LHCN-M2 (cell line): Measurements from ENCODE around the gene SLC5A11. TPM values are rescaled to one million over a fixed set of nuclear protein-coding genes. Genes with fewer than 3 reads are reported as not detected.
"Not testable (repeated sequence)": the region's sequence is repeated elsewhere in the genome, so short reads cannot be mapped to it uniquely, and the experiment has no call there.

ENCODE experiments used
- DNase-seq: peaks from one replicate; pipeline ENCODE4 v3.0.0-alpha.2; 2012; ENCODE audit warnings: low read depth
- total RNA-seq: library from RNA; depleted of rRNA; stranded (reverse); fragments of >200 nt; gene quantifications from 2 replicates; pipeline ENCODE4 v1.2.3, GENCODE V29; 2014

Gene SLC5A11
- total RNA-seq, 1 experiment from 2014 or later, result not detected

DNA sequence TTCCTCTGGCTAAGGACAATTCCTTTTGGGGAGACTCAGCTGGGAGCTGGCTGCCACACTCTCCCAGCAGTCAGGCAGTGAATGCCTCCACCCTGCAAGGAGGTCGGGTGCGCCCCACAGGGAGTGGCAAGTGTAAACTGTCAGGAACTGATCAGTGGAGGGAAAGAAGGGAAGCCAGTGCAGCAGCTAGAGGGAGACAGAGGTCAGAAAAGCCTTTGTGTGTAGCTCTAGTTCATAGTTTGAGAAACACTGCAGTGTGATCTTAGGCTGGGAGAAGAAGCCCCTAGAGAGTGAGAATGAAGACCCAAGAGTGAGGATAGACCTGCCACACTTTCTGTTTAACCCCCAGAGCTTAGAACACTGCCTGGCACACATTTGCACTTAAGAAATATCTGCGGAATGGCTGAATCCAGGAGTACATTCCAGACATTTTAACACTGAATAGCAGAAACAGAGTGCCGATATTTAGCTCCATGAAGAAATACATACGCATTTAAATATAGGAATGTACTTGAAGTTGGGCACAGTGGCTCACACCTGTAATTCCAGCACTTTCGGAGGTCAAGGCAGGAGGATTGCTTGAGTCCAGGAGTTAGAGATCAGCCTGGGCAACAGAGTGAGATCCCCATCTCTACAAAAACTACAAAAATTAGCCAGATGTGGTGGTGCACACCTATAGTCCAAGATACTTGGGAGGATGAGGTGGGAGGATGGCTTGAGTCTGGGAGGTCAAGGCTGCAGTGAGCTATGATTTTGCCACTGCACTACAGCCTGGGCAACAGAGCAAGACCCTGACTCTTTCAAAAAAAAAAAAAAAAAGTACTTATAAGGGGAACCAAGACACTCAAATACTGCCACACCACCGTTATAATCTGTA lies 11.1 kb upstream of the SLC5A11 start:
- peak; percentile 41 for DNase-seq

DNA sequence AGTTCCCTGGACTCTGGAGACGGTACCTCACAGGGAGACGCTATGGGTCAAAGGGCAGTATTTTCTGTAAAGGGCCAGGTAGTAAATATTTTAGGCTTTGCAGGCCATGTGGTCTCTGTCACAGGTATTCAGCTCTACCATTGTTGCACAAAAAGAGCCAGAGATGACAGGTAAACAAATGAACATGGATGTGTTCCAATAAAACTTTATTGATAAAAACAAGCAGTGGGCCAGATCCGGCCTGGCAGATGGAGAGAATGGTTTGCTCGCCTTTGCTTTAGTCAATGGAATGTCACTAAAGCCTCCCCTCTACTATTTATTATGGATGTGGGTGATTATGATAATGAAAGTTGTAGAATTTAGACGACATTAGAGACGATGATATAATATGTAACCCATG lies 8.9 kb upstream of the SLC5A11 start:
- no peak for DNase-seq

DNA sequence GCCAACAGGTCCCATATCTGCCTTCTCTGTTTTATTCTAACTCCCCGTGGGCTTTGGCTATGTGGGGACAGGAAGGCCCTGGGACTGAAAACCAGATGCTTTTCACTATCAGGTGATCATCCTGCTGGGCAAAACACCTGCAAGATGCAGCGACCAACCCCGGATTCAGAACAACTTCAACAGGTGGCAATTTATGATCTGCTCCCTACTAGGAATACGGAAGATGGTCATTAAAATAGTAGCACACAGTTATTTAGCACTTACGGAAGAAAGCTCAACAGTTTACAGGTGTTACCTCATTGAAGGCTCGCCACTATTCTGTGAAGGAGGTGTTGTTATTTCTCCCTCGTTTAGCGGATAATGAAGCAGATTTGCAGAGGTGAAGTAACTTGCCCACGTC lies 7.8 kb upstream of the SLC5A11 start:
- DNase-seq, result no peak

DNA sequence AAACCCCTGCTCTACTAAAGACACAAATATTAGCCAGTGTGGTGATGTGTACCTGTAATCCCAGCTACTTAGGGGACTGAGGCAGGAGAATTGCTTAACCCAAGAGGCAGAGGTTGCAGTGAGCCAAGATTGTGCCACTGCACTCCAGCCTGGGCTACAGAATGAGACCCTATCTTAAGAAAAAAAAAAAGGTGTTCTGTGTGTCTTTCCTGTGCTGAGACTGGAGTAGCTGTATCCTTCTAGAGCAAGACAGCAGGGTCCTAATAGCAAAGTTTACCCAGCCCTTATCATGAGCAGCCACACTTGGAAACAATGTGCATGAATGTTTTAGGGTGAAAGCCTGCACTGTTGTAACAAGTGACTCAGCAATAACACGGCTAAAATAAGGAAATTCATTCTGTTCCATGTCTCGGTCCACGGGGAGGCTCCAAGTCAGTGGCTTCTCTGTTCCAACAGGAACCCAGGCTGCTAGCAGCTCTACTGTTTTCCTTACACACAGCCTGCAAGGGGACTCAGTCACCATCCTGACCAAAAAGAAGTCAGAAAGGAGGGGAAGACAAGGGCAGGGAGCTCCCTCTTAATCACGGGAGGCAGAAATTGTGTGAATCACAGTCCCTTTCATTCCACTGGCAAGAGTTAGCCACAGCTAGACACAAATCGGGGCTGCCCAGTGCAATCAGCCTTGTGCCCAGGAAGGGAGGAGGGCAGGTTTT lies 7.1 kb upstream of the SLC5A11 start:
- DNase-seq, result peak; percentile 60

DNA sequence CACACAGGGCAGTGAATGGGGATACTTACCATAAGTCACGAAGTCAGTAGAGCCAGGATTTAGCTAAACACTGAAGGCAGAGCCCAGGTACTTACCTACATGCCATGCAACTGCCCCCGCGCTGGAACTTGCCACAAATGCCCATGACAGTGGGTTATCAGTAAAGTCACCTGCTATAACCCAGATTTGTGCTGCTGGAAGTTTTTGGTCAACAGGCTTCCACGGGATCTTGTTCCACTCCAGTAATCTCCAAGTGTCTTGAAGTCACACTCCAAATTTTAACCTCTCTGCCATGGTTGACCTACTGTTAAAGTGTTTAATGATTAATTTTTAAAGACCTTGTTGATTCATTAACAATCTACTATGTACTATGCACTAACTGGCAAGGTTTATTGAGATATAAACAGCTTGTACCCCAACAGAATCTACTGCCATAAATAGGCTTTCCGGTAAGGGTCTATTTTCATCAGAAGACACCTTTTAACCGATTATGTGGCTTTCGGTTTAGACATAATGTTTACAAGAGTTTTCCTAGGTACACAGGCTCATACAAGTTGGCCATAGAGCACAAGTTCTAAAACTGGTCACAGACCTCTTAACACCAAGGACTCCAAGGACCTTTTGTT lies 6.3 kb upstream of the SLC5A11 start:
- no peak for DNase-seq

DNA sequence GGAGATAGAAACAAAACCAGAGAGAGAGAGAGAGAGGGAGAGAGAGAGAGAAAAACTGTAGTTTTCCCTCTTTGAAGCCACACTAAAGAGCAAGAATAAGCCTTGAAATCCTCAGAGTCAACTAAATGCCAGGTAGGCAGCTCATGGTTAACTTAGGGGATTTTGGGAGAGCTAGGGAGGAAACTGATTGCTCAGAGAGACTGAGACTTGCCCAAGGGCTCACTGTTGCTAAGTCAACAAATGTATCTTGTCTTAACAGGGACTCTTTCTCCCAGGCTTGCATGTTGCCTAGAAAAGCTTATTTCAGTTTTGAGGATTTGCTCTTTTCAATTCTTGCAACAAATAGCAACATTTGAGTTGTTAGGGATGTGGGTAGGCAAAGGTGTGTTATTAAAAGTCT lies 4.5 kb upstream of the SLC5A11 start:
- DNase-seq, result no peak

DNA sequence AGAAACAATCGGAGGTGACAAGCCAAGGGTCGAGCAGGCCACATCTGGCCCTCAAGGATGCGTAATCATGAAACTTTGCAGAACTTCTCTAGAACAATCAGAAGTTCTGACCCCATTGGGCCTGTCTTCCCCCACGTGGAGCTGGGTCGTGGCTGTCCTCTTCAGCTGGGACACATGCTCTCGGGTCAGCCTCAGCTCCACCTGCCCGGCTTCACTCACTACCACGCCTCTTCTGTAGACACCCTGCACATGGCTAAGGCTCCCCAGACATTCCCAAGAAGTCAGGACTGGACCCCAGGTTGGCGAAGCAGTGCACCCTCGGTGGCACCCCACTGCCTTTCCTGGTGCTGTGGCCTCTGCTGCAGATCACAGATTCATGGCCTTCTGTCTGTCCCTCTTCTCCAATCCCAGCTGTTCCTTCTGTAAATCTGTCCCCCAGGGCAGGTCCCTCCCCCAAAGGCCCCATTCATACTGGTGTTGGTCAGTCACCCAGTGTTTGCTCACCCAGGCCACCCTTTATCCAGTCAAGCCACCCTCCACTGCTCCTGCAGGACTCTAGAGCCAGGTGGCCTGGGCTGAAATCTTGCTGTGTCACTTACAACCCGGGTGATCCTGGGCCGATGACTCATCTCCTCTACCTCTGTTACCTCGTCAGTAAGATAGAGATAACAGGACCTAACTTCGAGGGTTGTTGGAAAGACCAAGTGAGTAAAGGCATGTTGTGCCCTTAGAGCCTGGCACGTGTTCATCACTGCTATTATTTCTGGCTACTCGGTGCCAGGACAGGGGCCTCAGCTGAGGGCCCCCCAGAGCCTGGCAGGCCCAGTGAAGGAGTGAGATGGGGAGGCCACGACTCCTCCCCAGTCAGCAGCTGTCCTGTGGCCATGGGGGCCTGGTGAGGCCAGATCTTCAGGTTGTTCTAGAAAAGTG lies 1.4 kb upstream of the SLC5A11 start:
- DNase-seq, result no peak

DNA sequence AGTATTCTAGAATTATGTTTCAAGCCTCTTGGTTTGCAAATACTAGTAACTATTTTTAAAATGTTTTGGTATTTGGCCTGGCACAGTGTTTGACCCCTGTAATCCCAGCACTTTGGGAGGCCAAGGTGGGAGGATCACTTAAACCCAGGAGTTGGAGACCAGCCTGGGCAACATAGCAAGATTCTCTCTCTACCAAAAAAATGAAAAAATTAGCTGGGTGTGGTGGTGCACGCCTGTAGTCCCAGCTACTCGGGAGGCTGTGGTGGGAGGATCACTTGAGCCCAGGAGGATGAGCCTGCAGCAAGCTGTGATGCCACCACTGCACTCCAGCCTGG lies 765 bp upstream of the SLC5A11 start:
- not testable (repeated sequence) for DNase-seq

DNA sequence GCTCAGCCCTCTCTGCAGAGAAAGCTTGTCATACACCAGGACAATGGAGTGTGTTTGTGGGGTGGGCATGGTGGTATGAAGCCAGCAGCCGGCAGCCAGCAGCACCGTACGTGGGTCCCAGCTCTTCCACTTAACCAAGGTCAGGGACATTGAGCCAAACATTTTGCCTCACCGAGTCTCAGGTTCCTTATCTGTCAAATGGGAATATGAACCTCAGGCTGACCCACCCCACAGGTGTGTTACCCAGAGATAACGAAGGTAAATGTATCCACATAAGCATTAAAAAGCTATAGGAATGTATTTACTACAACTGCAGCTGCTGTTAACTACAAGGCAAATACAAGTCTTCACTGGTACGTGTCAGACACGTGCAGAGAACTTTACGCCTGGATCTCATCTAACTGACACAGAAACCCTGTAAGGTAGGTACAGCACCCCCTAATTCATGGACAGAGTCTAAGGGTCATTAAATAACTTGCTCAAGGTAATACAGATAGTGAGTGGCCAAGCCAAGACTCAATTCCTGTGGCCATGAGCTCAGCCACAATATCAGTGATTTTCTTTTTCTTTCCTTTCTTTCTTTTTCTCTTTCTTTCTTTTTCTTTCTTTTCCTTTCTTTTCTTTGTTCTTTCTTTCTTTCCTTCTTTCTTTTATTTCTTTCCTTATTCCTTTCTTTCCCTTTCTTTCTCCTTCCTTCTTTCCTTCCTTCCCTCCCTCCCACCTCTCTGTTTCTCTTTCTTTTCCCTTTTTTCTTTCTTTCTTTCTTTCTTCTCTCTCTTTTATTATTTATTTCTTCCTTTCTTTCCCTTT lies 990 bp downstream of the SLC5A11 start:
- DNase-seq, result no peak

DNA sequence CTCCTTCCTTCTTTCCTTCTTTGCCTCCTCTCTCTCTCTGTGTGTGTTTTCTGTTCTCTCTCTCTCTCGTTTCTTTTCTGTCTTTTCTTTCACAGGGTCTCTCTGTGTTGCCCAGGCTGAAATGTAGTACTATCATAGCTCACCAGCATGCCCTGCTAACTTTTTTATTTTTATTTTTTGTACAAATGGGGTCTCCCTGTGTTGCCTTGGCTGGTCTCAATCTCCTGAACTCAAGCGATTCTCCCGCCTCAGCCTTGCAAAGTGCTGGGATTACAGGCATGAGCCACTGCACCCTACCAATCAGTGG lies 1.5 kb downstream of the SLC5A11 start:
- no peak for DNase-seq

DNA sequence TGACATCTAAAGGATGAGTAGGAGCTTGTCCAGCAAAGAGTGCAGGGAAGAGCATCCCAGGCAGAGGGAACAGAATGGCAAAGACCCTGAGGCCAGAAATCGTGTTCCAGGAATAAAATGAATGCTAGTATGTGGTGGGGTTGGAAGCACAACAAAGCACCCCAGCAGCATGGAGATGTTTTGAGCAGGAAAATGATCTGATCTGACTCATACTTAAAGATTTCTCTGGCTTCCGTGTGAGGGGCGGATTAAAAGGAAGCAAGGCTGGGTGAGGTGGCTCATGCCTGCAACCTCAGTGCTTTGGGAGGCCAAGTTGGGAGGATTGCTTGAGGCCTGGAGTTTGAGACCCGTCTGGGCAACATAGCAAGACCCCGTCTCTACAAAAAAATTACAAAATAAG lies 2.3 kb downstream of the SLC5A11 start:
- DNase-seq, result peak; percentile 70

DNA sequence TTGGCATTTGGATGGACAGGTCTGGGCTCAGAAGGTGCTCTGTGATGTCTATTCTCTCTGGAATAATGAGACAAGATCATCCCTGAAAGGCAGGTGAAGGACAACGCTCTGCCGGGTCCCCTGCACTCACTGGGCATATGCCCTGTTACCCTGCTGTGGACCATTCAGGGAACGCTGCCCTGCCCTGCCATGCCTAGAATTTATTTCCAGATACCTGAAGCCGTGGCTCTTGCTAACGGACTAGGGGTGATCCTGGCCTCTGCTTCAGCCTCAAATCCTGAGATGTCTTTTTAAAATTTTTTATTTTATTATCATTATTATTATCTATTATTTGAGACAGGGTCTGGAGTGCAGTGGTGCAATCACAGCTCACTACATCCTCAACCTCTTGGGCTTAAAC lies 3.9 kb downstream of the SLC5A11 start:
- DNase-seq, result no peak

DNA sequence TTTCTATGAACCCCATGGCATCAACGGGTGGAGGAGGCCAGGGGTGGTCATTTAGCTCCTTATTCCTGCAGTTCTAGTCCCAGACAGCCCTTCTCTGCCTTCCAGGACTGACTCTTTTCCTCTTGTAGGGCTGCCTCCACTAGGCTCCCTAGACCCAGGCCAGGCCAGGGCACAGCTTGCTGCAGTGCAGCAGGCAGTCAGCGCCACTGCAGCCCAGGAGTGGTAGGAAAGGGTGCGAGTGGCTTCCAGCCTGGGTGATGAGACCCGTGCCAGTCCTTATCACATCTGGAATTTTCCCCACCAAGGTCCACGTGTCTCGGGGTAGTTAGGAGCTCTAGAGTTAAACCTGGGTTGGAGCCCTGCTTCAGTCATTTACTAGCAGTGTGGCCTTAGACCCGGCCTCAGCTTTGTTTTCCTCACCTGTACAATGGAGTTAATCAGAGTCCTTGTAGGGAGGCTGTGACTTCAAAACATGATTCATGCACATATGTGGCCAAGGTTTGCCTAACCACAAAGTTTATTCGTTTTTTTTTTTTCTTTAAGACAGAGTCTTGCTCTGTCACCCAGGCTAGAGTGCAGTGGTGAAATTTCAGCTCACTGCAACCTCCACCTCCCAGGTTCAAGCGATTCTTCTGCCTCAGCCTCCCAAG lies 4.7 kb downstream of the SLC5A11 start:
- peak; percentile 45 for DNase-seq

DNA sequence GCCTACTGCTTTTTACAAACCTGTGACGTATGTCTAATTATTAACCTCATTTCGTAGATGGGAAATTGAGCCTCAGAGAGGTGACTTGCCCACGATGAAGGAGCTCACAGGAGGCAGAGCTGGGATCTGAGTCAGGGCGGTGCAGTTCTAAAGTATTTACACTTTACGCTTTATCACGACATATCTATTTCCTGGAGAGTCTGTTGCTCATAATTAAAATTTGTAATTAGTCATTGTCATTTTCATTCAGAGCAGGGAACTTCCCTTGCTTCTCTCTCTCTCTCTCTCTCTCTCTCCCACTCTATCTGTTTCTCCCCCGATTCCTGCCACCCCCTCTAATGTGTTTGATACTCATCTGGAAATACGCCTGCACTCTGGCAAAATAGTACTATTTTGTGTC lies 5.9 kb downstream of the SLC5A11 start:
- DNase-seq, result no peak

DNA sequence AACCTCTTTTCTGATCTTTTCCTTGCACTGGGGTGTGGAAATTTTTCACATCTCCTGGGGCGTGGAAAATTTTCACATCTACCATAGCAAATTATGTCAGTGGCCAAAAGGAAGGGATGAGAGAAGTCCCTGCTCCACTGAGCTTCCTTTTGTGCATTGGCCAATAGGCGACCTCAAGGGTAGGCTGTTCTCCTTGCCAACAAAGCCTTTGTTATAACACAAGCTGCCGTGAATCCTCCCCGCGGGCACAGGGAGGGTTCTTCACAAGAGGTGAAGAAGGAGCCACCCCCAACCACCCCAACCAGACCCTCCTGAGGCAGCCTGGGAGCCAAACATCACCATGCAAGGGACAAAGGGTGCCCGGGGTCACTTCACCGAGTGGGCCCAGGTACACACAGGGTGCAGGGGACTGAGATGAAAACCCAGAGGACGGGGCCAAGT lies 6.5 kb downstream of the SLC5A11 start:
- no peak for DNase-seq

DNA sequence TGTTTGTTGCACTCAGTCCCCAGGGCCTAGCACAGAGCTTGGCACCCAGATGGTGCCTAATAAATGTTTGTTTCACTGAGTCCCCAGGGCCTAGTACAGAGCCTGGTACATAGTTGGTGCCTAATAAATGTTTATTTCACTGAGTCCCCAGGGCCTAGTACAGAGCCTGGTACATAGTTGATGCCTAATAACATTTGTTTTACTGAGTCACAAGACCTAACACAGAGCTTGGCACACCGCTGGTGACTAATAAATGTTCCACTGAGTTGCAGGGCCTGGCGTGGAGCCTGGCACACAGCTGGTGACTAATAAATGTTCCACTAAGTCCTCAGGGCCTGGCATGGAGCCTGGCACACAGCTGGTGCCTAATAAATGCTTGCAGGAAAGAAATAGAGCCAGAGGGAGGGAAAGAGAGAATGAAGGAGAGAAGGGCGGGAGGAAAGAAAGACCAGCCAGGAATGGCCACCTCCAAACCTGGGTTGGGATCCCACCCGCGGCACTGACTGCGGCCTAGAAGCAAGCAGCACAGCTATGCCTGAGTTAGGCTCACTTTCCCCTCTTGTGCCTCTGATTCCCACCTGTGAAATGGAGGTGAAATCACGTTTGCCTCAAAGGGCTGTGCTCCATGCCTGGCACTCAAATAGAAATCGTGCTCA lies 7.5 kb downstream of the SLC5A11 start:
- DNase-seq, result no peak

DNA sequence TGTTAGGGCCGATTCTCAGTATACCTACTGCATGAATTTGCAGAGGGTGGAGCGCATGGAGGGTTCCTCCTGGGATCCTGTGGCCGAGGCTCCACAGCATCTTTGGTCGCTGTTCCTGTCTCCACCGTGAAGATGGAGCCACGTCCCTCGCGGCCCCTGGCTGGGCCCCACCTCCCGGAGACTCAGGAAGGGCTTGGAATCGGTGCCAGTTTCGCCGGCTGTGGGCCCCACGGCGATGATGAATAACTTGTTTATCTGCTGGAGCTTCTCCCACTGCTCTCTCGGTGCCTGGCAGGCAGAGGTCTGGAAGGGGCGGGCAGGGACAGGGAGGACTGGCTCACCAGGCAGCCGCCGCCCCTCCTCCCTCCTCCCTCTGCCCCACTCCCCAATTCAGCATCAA lies 8.1 kb downstream of the SLC5A11 start:
- DNase-seq, result peak; percentile 24

DNA sequence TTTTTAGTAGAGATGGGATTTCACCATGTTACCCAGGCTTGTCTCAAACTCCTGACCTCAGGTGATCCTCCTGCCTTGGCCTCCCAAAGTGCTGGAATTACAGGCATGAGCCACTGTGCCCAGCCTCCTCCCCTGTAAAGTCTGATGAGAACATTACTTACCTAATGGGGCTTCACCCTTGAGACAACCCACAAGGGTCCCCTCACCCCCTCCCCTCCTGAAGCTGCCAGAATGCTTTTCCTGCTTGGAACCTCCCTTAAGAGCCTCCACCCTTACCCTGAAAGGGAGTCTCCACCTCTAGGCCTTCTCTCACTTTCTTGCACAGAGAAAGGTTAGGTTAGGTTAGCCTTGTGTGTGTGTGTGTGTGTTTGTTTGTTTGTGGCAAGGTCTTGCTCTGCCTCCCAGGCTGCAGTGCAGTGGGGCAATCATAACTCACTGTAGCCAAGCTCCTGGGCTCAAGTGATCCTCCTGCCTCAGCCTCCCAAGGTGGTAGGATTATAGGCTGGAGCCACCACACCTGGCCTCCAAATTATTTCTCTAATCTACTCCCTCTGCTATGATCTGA lies 8.9 kb downstream of the SLC5A11 start:
- DNase-seq, result no peak

DNA sequence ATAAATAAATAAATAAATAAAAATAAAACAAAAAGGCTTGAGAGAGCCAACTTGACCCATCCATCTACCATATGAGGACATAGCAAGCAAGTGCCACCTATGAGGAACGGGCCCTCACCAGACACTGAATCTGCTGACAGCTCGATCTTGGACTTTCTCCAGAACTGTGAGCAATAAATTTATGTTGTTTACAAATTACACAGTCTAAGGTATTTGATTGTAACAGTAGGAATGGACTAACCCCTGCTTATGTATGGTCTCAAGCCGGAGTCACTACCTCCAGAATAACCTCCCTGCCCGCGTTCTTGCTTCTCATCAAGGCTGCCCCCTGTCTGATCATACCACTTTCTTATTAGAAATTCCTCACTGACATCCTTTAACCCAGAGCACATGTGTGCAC lies 9.9 kb downstream of the SLC5A11 start:
- DNase-seq, result no peak
